Measurements from ENCODE around the gene TRMT2A. TPM values are rescaled to one million over a fixed set of nuclear protein-coding genes. Genes with fewer than 3 reads are reported as not detected.

The TRMT2A gene
- total RNA-seq, 2 experiments from 2014 or later = 71.8 to 75.2 TPM

GRCh38 chr22:20108757-20109230 is 8.2 kb downstream of the TRMT2A start:
- H3K4me3 Mint-ChIP-seq = no peak overlapping the region
- H3K27me3 Mint-ChIP-seq = no peaks in the 10 kb centered on the region
- ChIA-PET CTCF (no interaction called here), POLR2A (interaction anchor here (1.1 to 4.4 kb wide), 4 partner anchors 8 to 399 kb away, joined by 3 to 35 read pairs (median 4); partner anchors contain the start of genes MED15, RANBP1 and TRMT2A)
- no peaks in the 10 kb centered on the region for H3K9me3 Mint-ChIP-seq
- H3K36me3 Mint-ChIP-seq (ENCODE audit: low read depth) = peaks cover 51% of the 10 kb centered on the region
- peaks cover 9% of the 10 kb centered on the region for H3K4me1 Mint-ChIP-seq
- no peak for DNase-seq
- H3K27ac Mint-ChIP-seq = peak overlapping the region; percentile 38

- ChIA-PET CTCF (no interaction called here), POLR2A (interaction anchor here (1.1 to 4.4 kb wide), 4 partner anchors 9 to 400 kb away, joined by 3 to 35 read pairs (median 4); partner anchors contain the start of genes MED15, RANBP1 and TRMT2A)
- Mint-ChIP-seq H3K36me3 (ENCODE audit: low read depth) (peaks cover 50% of the 10 kb centered on the region), H3K27ac (no peak overlapping the region), H3K4me1 (peaks cover 9% of the 10 kb centered on the region), H3K9me3 (no peaks in the 10 kb centered on the region), H3K27me3 (no peaks in the 10 kb centered on the region), H3K4me3 (no peak overlapping the region)
- DNase-seq = no peak
Observed at GRCh38 chr22:20107951-20108756, 8.9 kb downstream of the TRMT2A start.

- Mint-ChIP-seq H3K27me3 (no peaks in the 10 kb centered on the region), H3K4me3 (no peak overlapping the region), H3K9me3 (no peaks in the 10 kb centered on the region), H3K27ac (no peak overlapping the region), H3K4me1 (peaks cover 9% of the 10 kb centered on the region), H3K36me3 (ENCODE audit: low read depth) (peaks cover 54% of the 10 kb centered on the region)
- CTCF ChIA-PET = no interaction called here
- DNase-seq = no peak
- POLR2A ChIA-PET = interaction anchor here (1.1 to 4.4 kb wide), 2 partner anchors 10 to 400 kb away, joined by 3 to 35 read pairs; partner anchors contain the start of genes MED15, RANBP1 and TRMT2A
Observed at GRCh38 chr22:20107471-20107901, 9.5 kb downstream of the TRMT2A start.

GRCh38 chr22:20106849-20107237 is 10.2 kb downstream of the TRMT2A start:
- DNase-seq = no peak
- ChIA-PET POLR2A (interaction anchor here (4.4 kb wide), 1 partner anchor 10 kb away, joined by 35 read pairs; the partner anchor contains the start of genes RANBP1 and TRMT2A), CTCF (no interaction called here)
- no peak overlapping the region for H3K4me3 Mint-ChIP-seq
- H3K4me1 Mint-ChIP-seq = peaks cover 10% of the 10 kb centered on the region
- H3K27ac Mint-ChIP-seq = no peak overlapping the region
- no peaks in the 10 kb centered on the region for H3K27me3 Mint-ChIP-seq
- H3K9me3 Mint-ChIP-seq = no peaks in the 10 kb centered on the region
- H3K36me3 Mint-ChIP-seq (ENCODE audit: low read depth) = peaks cover 50% of the 10 kb centered on the region

- Mint-ChIP-seq H3K4me3 (no peak overlapping the region), H3K36me3 (ENCODE audit: low read depth) (peaks cover 49% of the 10 kb centered on the region), H3K27ac (no peak overlapping the region), H3K27me3 (no peaks in the 10 kb centered on the region), H3K9me3 (no peaks in the 10 kb centered on the region), H3K4me1 (peaks cover 12% of the 10 kb centered on the region)
- POLR2A ChIA-PET = interaction anchor here (0.7 to 4.4 kb wide), 3 partner anchors 11 to 104 kb away, joined by 3 to 35 read pairs (median 3); partner anchors contain the start of genes RANBP1 and TRMT2A
- CTCF ChIA-PET = no interaction called here
- DNase-seq = no peak
Observed at GRCh38 chr22:20106205-20106848, 10.7 kb downstream of the TRMT2A start.

- H3K27ac Mint-ChIP-seq = no peak overlapping the region
- H3K36me3 Mint-ChIP-seq (ENCODE audit: low read depth) = peaks cover 42% of the 10 kb centered on the region
- CTCF ChIA-PET = no interaction called here
- H3K27me3 Mint-ChIP-seq = no peaks in the 10 kb centered on the region
- no peak overlapping the region for H3K4me3 Mint-ChIP-seq
- no peak for DNase-seq
- H3K4me1 Mint-ChIP-seq = peaks cover 14% of the 10 kb centered on the region
- POLR2A ChIA-PET = interaction anchor here (0.7 to 4.4 kb wide), 3 partner anchors 11 to 103 kb away, joined by 3 to 35 read pairs (median 3); partner anchors contain the start of genes RANBP1 and TRMT2A
- H3K9me3 Mint-ChIP-seq = no peaks in the 10 kb centered on the region
Observed at GRCh38 chr22:20105456-20106204, 11.4 kb downstream of the TRMT2A start.

GRCh38 chr22:20102203-20102780 is 14.7 kb downstream of the TRMT2A start:
- peaks cover 52% of the 10 kb centered on the region for H3K36me3 Mint-ChIP-seq (ENCODE audit: low read depth)
- CTCF ChIA-PET = no interaction called here
- no peaks in the 10 kb centered on the region for H3K9me3 Mint-ChIP-seq
- H3K4me1 Mint-ChIP-seq = peaks cover 42% of the 10 kb centered on the region
- H3K4me3 Mint-ChIP-seq = no peak overlapping the region
- POLR2A ChIA-PET = interaction anchor here (1.0 to 4.2 kb wide), 3 partner anchors 8 to 15 kb away, joined by 3 to 24 read pairs (median 21); partner anchors contain the start of genes RANBP1 and TRMT2A
- peak overlapping the region; percentile 57 for H3K27ac Mint-ChIP-seq
- no peaks in the 10 kb centered on the region for H3K27me3 Mint-ChIP-seq
- DNase-seq = no peak

- Mint-ChIP-seq H3K4me3 (no peak overlapping the region), H3K4me1 (peaks cover 45% of the 10 kb centered on the region), H3K36me3 (ENCODE audit: low read depth) (peaks cover 52% of the 10 kb centered on the region), H3K27me3 (no peaks in the 10 kb centered on the region), H3K27ac (peak overlapping the region; percentile 45), H3K9me3 (no peaks in the 10 kb centered on the region)
- POLR2A ChIA-PET = interaction anchor here (0.9 to 4.2 kb wide), 3 partner anchors 10 to 29 kb away, joined by 3 to 24 read pairs (median 21); partner anchors contain the start of genes RANBP1 and TRMT2A
- CTCF ChIA-PET = interaction anchor here (1.0 to 1.5 kb wide), 2 partner anchors 10 to 16 kb away, joined by 4 to 8 read pairs; partner anchors contain the start of gene TRMT2A
- no peak for DNase-seq
Observed at GRCh38 chr22:20101638-20102037, 15.4 kb downstream of the TRMT2A start.

GRCh38 chr22:20099099-20099711 is 17.8 kb downstream of the TRMT2A start:
- Mint-ChIP-seq H3K27me3 (no peaks in the 10 kb centered on the region), H3K4me1 (peaks cover 59% of the 10 kb centered on the region), H3K9me3 (peaks cover 3% of the 10 kb centered on the region), H3K27ac (peak overlapping the region; percentile 89), H3K36me3 (ENCODE audit: low read depth) (peaks cover 64% of the 10 kb centered on the region), H3K4me3 (no peak overlapping the region)
- ChIA-PET CTCF (interaction anchor here (0.6 kb wide), 1 partner anchor 21 kb away, joined by 3 read pairs; no protein-coding TSS in a partner anchor), POLR2A (interaction anchor here (3.7 kb wide), 1 partner anchor 18 kb away, joined by 24 read pairs; the partner anchor contains the start of genes RANBP1 and TRMT2A)
- no peak for DNase-seq

- H3K27me3 Mint-ChIP-seq = no peaks in the 10 kb centered on the region
- no peak for DNase-seq
- peaks cover 78% of the 10 kb centered on the region for H3K36me3 Mint-ChIP-seq (ENCODE audit: low read depth)
- no peak overlapping the region for H3K4me3 Mint-ChIP-seq
- H3K9me3 Mint-ChIP-seq = peaks cover 3% of the 10 kb centered on the region
- peaks cover 68% of the 10 kb centered on the region for H3K4me1 Mint-ChIP-seq
- ChIA-PET POLR2A (interaction anchor here (2.0 kb wide), 1 partner anchor 19 kb away, joined by 6 read pairs; the partner anchor contains the start of gene RANBP1), CTCF (interaction anchor here (0.9 to 1.6 kb wide), 2 partner anchors 12 to 21 kb away, joined by 3 to 4 read pairs; no protein-coding TSS in a partner anchor)
- no peak overlapping the region for H3K27ac Mint-ChIP-seq
Observed at GRCh38 chr22:20096574-20097420, 20.2 kb downstream of the TRMT2A start.

- Mint-ChIP-seq H3K27me3 (no peaks in the 10 kb centered on the region), H3K36me3 (ENCODE audit: low read depth) (peaks cover 91% of the 10 kb centered on the region), H3K4me3 (no peak overlapping the region), H3K27ac (peak overlapping the region; percentile 66), H3K9me3 (peaks cover 3% of the 10 kb centered on the region), H3K4me1 (peaks cover 69% of the 10 kb centered on the region)
- no peak for DNase-seq
- ChIA-PET CTCF (interaction anchor here (0.9 to 1.6 kb wide), 2 partner anchors 10 to 20 kb away, joined by 3 to 4 read pairs; no protein-coding TSS in a partner anchor), POLR2A (interaction anchor here (2.0 kb wide), 1 partner anchor 20 kb away, joined by 6 read pairs; the partner anchor contains the start of gene RANBP1)
Observed at GRCh38 chr22:20095521-20095920, 21.5 kb downstream of the TRMT2A start.
